K562 (cell line): Measurements from ENCODE around the gene ZNF687. TPM values are rescaled to one million over a fixed set of nuclear protein-coding genes. Genes with fewer than 3 reads are reported as not detected.

Experiments used
- CC2D1A ChIP-seq: fragments of 450-650 bp; IDR thresholded peaks from 2 replicates; pipeline ENCODE4 v1.6.1; 2017; ENCODE audit warnings: mild to moderate bottlenecking
- E2F3 ChIP-seq: fragments of 250-450 bp; sonication (Bioruptor Pico); IDR thresholded peaks from 2 replicates; pipeline ENCODE4 v1.4.0; 2020; ENCODE audit warnings: mild to moderate bottlenecking
- ETV1 ChIP-seq: fragments of 450-650 bp; conservative IDR thresholded peaks from 2 replicates; pipeline ENCODE4 v1.6.1; 2016; ENCODE audit warnings: missing genetic modification characterization, control low read depth, low read depth, missing compliant biosample characterization
- GABPB1 ChIP-seq: sonication (generic); formaldehyde crosslinking; IDR thresholded peaks from 2 replicates; pipeline ENCODE4 v1.8.0; 2022; ENCODE audit warnings: mild to moderate bottlenecking, missing genetic modification reagents
- JUN ChIP-seq, 2 experiments: sonication (generic) in 1 of 2; formaldehyde crosslinking in 1 of 2; IDR thresholded peaks; 2 replicates each; pipeline versions ENCODE4 v1.6.1 to v1.8.0; 2012 to 2022; ENCODE audit warnings: borderline replicate concordance in 2 of 2, mild to moderate bottlenecking in 2 of 2, improper control_type of control experiment in 1 of 2, low read depth in 1 of 2, low read length in 1 of 2, missing genetic modification reagents in 1 of 2
- MEF2D ChIP-seq: conservative IDR thresholded peaks from 2 replicates; pipeline ENCODE4 v1.6.1; 2016; ENCODE audit warnings: low read depth, missing genetic modification characterization, missing compliant biosample characterization
- MTF1 ChIP-seq: fragments of 250-450 bp; sonication (Bioruptor Pico); IDR thresholded peaks from 2 replicates; pipeline ENCODE4 v1.9.0; 2021; ENCODE audit warnings: moderate library complexity, mild to moderate bottlenecking, inconsistent platforms, borderline replicate concordance
- NELFE ChIP-seq: IDR thresholded peaks from 2 replicates; pipeline ENCODE4 v1.6.1; 2011; ENCODE audit warnings: mild to moderate bottlenecking; ENCODE audit not compliant: insufficient read depth, insufficient read length
- NFRKB ChIP-seq: fragments of 450-650 bp; IDR thresholded peaks from 2 replicates; pipeline ENCODE4 v1.6.1; 2016; ENCODE audit warnings: low read depth
- POLR2G ChIP-seq: fragments of 200-400 bp; formaldehyde crosslinking; IDR thresholded peaks from 2 replicates; pipeline ENCODE4 v1.6.1; 2017; ENCODE audit warnings: low read depth, mild to moderate bottlenecking, antibody characterized with exemption, low read length, moderate library complexity
- PRMT5 ChIP-seq: sonication (generic); formaldehyde crosslinking; IDR thresholded peaks from 2 replicates; pipeline ENCODE4 v1.5.0; 2020; ENCODE audit warnings: missing genetic modification reagents
- TAF7 ChIP-seq: fragments of 450-650 bp; IDR thresholded peaks from 2 replicates; pipeline ENCODE4 v1.6.1; 2016; ENCODE audit warnings: missing genetic modification characterization, missing compliant biosample characterization
- TEAD1 ChIP-seq, 2 experiments: fragments of 450-650 bp in 1 of 2; sonication (generic) in 1 of 2; formaldehyde crosslinking; IDR thresholded peaks; 2 replicates each; pipeline versions ENCODE4 v1.4.0 to v1.8.0; 2020 to 2022; ENCODE audit warnings: mild to moderate bottlenecking in 2 of 2, missing genetic modification reagents in 1 of 2
- polyA plus RNA-seq, 8 experiments: library from polyadenylated mRNA; depleted of rRNA in 4 of 8; stranded (reverse) in 5 of 8; unstranded in 3 of 8; fragments of >200 nt; fragmentation: Nextera tagmentation in 2 of 8; fragmentation: Illumina TruSeq in 1 of 8; extraction: Ambion mirVana in 2 of 8; extraction: Trizol in 1 of 8; gene quantifications; 2 replicates each; pipeline versions ENCODE4 v1.2.1 to v1.2.3, GENCODE V29; 2011 to 2014; ENCODE audit warnings: inconsistent platforms in 1 of 8, missing spikeins in 1 of 8
- total RNA-seq, 7 experiments: library from RNA; depleted of rRNA in 6 of 7; stranded (reverse); fragments of >200 nt in 6 of 7; fragmentation: Illumina TruSeq in 2 of 7; extraction: Trizol in 2 of 7; gene quantifications; 2 replicates each; pipeline versions ENCODE4 v1.2.1 to v1.2.3, GENCODE V29; 2011 to 2021; ENCODE audit warnings: low replicate concordance in 1 of 7
- TF ChIP-seq, protein P1 (sequence below): fragments of 250-450 bp; sonication (Bioruptor Pico); IDR thresholded peaks from 2 replicates; pipeline ENCODE4 v1.8.0; 2021; ENCODE audit warnings: borderline replicate concordance, mild to moderate bottlenecking, moderate library complexity; ENCODE audit not compliant: poor library complexity, severe bottlenecking
- TF ChIP-seq, protein P2 (sequence below): fragments of 250-450 bp; sonication (Bioruptor Pico); IDR thresholded peaks from 2 replicates; pipeline ENCODE4 v1.8.0; 2021; ENCODE audit warnings: moderate library complexity, mild to moderate bottlenecking, inconsistent platforms
- TF ChIP-seq, protein P3 (sequence below): IDR thresholded peaks from 2 replicates; pipeline ENCODE4 v1.6.1; 2011; ENCODE audit not compliant: insufficient read length; ENCODE audit errors: extremely low read depth
- TF ChIP-seq, protein P4 (sequence below): fragments of 450-650 bp; formaldehyde crosslinking; IDR thresholded peaks from 2 replicates; pipeline ENCODE4 v1.4.0; 2020; ENCODE audit warnings: mild to moderate bottlenecking
- TF ChIP-seq, protein P5 (sequence below): fragments of 250-450 bp; sonication (Bioruptor Pico); IDR thresholded peaks from 2 replicates; pipeline ENCODE4 v1.9.0; 2021; ENCODE audit warnings: mild to moderate bottlenecking, inconsistent platforms

The ZNF687 gene
- total and polyA plus RNA-seq, 9 of the 15 experiments (the other 6 are each of a cell fraction or from before 2014, with no cell fraction given) = 0.13 to 26.4 (median 10.6) TPM

DNA sequence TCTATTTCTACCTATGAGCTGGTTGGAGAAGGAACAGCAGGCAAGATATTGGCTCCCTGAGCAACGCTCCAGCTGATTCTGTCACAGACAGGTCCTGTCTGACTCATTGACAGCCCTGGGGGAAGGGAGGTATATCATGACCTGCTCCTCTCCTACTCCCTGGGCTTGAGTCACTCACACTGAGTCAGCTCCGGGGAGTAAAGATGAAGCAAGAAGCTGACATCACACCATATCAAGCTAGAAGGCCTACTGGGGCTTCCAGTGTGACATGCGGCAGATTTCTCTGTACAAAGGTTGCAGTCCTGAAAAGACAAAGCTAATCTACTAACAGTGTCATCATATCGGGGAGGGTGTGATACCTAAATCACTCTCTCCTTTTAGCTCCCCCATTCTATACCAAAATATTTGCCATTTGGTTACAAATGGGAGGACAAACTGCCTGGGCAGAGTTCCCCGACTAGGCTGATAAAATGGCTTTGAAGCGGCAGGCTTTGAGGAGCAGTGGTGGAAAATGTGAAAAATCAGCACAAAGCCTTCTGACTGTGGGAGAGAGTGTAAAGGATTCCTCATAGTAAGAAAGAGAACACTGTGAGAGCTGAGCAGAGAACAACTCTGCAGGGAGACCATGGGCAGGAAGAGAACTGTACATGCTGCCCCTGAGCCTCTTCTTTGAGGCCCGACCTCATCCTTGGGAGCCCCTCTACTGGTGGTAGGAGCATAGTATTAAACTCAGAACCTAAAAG, 29.7 kb downstream of the ZNF687 start (continued):
- TF ChIP-seq TEAD1 (CRISPR knock-in tag; IDR thresholded peaks at IDR 0.05) (peak in 1 of 2 experiments; percentile 62; a peak in 1 of 4 replicates), TAF7 (no peak), PRMT5 (CRISPR knock-in tag) (no peak), NFRKB (peak; percentile 91), POLR2G (no peak), MEF2D (tag) (peak; percentile 83), MTF1 (CRISPR knock-in tag) (no peak), NELFE (no peak), ETV1 (peak; percentile 84), JUN (IDR thresholded peaks at IDR 0.05; ENCODE audit: borderline replicate concordance, low read depth, low read length) (peak; percentile 100), JUN (CRISPR knock-in tag; IDR thresholded peaks at IDR 0.05; ENCODE audit: borderline replicate concordance) (peak; percentile 99; the same call in 1 of the 2 replicates), GABPB1 (CRISPR knock-in tag) (peak; percentile 45; the same call in 1 of the 2 replicates), CC2D1A (0 out of 2 replicates have a peak, but pooled peaks have one; percentile 8), E2F3 (CRISPR knock-in tag) (no peak)
- TF ChIP-seq, protein P1, sequence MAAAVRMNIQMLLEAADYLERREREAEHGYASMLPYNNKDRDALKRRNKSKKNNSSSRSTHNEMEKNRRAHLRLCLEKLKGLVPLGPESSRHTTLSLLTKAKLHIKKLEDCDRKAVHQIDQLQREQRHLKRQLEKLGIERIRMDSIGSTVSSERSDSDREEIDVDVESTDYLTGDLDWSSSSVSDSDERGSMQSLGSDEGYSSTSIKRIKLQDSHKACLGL = no peak
- TF ChIP-seq, protein P2, sequence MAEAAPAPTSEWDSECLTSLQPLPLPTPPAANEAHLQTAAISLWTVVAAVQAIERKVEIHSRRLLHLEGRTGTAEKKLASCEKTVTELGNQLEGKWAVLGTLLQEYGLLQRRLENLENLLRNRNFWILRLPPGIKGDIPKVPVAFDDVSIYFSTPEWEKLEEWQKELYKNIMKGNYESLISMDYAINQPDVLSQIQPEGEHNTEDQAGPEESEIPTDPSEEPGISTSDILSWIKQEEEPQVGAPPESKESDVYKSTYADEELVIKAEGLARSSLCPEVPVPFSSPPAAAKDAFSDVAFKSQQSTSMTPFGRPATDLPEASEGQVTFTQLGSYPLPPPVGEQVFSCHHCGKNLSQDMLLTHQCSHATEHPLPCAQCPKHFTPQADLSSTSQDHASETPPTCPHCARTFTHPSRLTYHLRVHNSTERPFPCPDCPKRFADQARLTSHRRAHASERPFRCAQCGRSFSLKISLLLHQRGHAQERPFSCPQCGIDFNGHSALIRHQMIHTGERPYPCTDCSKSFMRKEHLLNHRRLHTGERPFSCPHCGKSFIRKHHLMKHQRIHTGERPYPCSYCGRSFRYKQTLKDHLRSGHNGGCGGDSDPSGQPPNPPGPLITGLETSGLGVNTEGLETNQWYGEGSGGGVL (CRISPR knock-in tag) = no peak
- TF ChIP-seq, protein P3, sequence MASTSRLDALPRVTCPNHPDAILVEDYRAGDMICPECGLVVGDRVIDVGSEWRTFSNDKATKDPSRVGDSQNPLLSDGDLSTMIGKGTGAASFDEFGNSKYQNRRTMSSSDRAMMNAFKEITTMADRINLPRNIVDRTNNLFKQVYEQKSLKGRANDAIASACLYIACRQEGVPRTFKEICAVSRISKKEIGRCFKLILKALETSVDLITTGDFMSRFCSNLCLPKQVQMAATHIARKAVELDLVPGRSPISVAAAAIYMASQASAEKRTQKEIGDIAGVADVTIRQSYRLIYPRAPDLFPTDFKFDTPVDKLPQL = no peak
- TF ChIP-seq, protein P4, sequence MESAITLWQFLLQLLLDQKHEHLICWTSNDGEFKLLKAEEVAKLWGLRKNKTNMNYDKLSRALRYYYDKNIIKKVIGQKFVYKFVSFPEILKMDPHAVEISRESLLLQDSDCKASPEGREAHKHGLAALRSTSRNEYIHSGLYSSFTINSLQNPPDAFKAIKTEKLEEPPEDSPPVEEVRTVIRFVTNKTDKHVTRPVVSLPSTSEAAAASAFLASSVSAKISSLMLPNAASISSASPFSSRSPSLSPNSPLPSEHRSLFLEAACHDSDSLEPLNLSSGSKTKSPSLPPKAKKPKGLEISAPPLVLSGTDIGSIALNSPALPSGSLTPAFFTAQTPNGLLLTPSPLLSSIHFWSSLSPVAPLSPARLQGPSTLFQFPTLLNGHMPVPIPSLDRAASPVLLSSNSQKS (CRISPR knock-in tag) = no peak
- TF ChIP-seq, protein P5, sequence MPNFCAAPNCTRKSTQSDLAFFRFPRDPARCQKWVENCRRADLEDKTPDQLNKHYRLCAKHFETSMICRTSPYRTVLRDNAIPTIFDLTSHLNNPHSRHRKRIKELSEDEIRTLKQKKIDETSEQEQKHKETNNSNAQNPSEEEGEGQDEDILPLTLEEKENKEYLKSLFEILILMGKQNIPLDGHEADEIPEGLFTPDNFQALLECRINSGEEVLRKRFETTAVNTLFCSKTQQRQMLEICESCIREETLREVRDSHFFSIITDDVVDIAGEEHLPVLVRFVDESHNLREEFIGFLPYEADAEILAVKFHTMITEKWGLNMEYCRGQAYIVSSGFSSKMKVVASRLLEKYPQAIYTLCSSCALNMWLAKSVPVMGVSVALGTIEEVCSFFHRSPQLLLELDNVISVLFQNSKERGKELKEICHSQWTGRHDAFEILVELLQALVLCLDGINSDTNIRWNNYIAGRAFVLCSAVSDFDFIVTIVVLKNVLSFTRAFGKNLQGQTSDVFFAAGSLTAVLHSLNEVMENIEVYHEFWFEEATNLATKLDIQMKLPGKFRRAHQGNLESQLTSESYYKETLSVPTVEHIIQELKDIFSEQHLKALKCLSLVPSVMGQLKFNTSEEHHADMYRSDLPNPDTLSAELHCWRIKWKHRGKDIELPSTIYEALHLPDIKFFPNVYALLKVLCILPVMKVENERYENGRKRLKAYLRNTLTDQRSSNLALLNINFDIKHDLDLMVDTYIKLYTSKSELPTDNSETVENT (CRISPR knock-in tag) = no peak
